AG04449 (cell line): ENCODE data around the gene OBP2B.
"Not testable (repeated sequence)": the region's sequence is repeated elsewhere in the genome, so short reads cannot be mapped to it uniquely, and the experiment has no call there.

Experiments
- CTCF ChIA-PET: fragments of 350-600 bp; formaldehyde crosslinking; extraction: SDS; loops from one replicate; lab custom pipeline; 2021; ENCODE audit warnings: antibody characterized with exemption; lab: Yijun Ruan, JAX
- POLR2A ChIA-PET: fragments of 400-600, 350-600 bp; formaldehyde crosslinking; extraction: SDS; loops from one replicate; lab custom pipeline; 2020; ENCODE audit warnings: antibody characterized with exemption, inconsistent platforms; lab: Yijun Ruan, JAX
- DNase-seq: peaks from one replicate; pipeline ENCODE4 v3.0.0-alpha.2; 2010; ENCODE audit warnings: low read depth, low spot score
- H3K4me3 ChIP-seq: 2 replicates; pipeline ENCODE4 v1.5.1; 2011; ENCODE audit warnings: low read depth, mild to moderate bottlenecking, control low read depth, low read length
- CTCF ChIP-seq: IDR thresholded peaks from one replicate; pipeline ENCODE4 v1.5.1; 2011; ENCODE audit warnings: mild to moderate bottlenecking, moderate library complexity, low read length, control low read depth, inconsistent platforms; ENCODE audit not compliant: insufficient read depth; ENCODE audit errors: missing control alignments

The OBP2B gene

GRCh38 chr9:133221177-133221809, 12.2 kb upstream of the OBP2B start:
- no peak for DNase-seq
- no peak for TF ChIP-seq CTCF
- no peak overlapping the region for H3K4me3 ChIP-seq
- ChIA-PET CTCF (no interaction called here), POLR2A (no interaction called here)

- POLR2A ChIA-PET, DNase-seq, H3K4me3 ChIP-seq: not testable (repeated sequence)
- CTCF ChIA-PET: interaction anchor here (0.8 to 1.0 kb wide), 2 partner anchors 31 to 37 kb away, joined by 3 read pairs; no protein-coding TSS in a partner anchor
Observed at GRCh38 chr9:133218049-133218975, 9.3 kb upstream of the OBP2B start.

- POLR2A ChIA-PET, DNase-seq, H3K4me3 ChIP-seq, CTCF ChIA-PET: not testable (repeated sequence)
Observed at GRCh38 chr9:133217333-133217988, 8.4 kb upstream of the OBP2B start.

GRCh38 chr9:133214276-133214675, 5.2 kb upstream of the OBP2B start:
- CTCF ChIA-PET: interaction anchor here (1.3 to 2.4 kb wide), 2 partner anchors 26 to 28 kb away, joined by 3 to 8 read pairs; no protein-coding TSS in a partner anchor

GRCh38 chr9:133210609-133211008, 1.6 kb upstream of the OBP2B start:
- H3K4me3 ChIP-seq: no peak overlapping the region
- TF ChIP-seq CTCF: no peak
- DNase-seq: no peak
- ChIA-PET CTCF (no interaction called here), POLR2A (no interaction called here)

More at GRCh38 chr9:133214276-133214675, 5.2 kb upstream of the OBP2B start:
- H3K4me3 ChIP-seq, POLR2A ChIA-PET, DNase-seq: not testable (repeated sequence)

GRCh38 chr9:133210202-133210532, 1.1 kb upstream of the OBP2B start:
- no peak for DNase-seq
- POLR2A ChIA-PET: no interaction called here
- no peak for TF ChIP-seq CTCF

GRCh38 chr9:133209327-133210201, 514 bp upstream of the OBP2B start:
- DNase-seq, CTCF ChIA-PET, H3K4me3 ChIP-seq, POLR2A ChIA-PET: not testable (repeated sequence)

More at GRCh38 chr9:133210202-133210532, 1.1 kb upstream of the OBP2B start:
- H3K4me3 ChIP-seq: no peak overlapping the region
- CTCF ChIA-PET: no interaction called here

GRCh38 chr9:133208171-133208879, 725 bp downstream of the OBP2B start:
- H3K4me3 ChIP-seq, POLR2A ChIA-PET, DNase-seq: not testable (repeated sequence)
- CTCF ChIA-PET: interaction anchor here (3.2 kb wide), 1 partner anchor 22 kb away, joined by 13 read pairs; no protein-coding TSS in a partner anchor
